ENCODE measurements around the gene PALD1. TPM values are rescaled to one million over a fixed set of nuclear protein-coding genes. Genes with fewer than 3 reads are reported as not detected.

The PALD1 gene
- total RNA-seq, 1 donor from 2014 or later: 5.2 TPM

GRCh38 chr10:70560511-70560941, 82.0 kb downstream of the PALD1 start:
- peak; percentile 79 for ATAC-seq
- intact Hi-C loops (cut with micrococcal nuclease): no loop called here
- DNase-seq: peak; percentile 61

GRCh38 chr10:70561070-70561469, 82.5 kb downstream of the PALD1 start:
- DNase-seq (peak; percentile 63), ATAC-seq (peak; percentile 4)
- intact Hi-C loops (cut with micrococcal nuclease): no loop called here

- intact Hi-C loops (cut with micrococcal nuclease): no loop called here
- DNase-seq: no peak
These were observed 83.0 kb downstream of the PALD1 start for GRCh38 chr10:70561558-70561957.

GRCh38 chr10:70562036-70562755, 83.6 kb downstream of the PALD1 start:
- intact Hi-C loops (cut with micrococcal nuclease): no loop called here
- ATAC-seq: no peak
- DNase-seq: no peak

More at GRCh38 chr10:70561558-70561957, 83.0 kb downstream of the PALD1 start:
- ATAC-seq: no peak

GRCh38 chr10:70563230-70563629, 84.7 kb downstream of the PALD1 start:
- DNase-seq (no peak), ATAC-seq (no peak)
- intact Hi-C loops (cut with micrococcal nuclease): no loop called here

- intact Hi-C loops (cut with micrococcal nuclease): no loop called here
- DNase-seq (no peak), ATAC-seq (no peak)
These were observed 85.7 kb downstream of the PALD1 start for GRCh38 chr10:70564113-70564725.

GRCh38 chr10:70564901-70565351, 86.4 kb downstream of the PALD1 start:
- ATAC-seq (no peak), DNase-seq (no peak)
- intact Hi-C loops (cut with micrococcal nuclease): no loop called here

- no peak for DNase-seq
- ATAC-seq: no peak
- intact Hi-C loops (cut with micrococcal nuclease): no loop called here
These were observed 87.3 kb downstream of the PALD1 start for GRCh38 chr10:70565556-70566514.

- ATAC-seq: no peak
- intact Hi-C loops (cut with micrococcal nuclease): no loop called here
- no peak for DNase-seq
These were observed 88.1 kb downstream of the PALD1 start for GRCh38 chr10:70566515-70567290.

GRCh38 chr10:70567603-70568002, 89.0 kb downstream of the PALD1 start:
- intact Hi-C loops (cut with micrococcal nuclease): no loop called here
- DNase-seq (no peak), ATAC-seq (no peak)

- ATAC-seq (no peak), DNase-seq (no peak)
- intact Hi-C loops (cut with micrococcal nuclease): no loop called here
These were observed 89.5 kb downstream of the PALD1 start for GRCh38 chr10:70568113-70568512.

- DNase-seq: no peak
- intact Hi-C loops (cut with micrococcal nuclease): no loop called here
These were observed 90.4 kb downstream of the PALD1 start for GRCh38 chr10:70568781-70569495.

GRCh38 chr10:70571236-70571635, 92.7 kb downstream of the PALD1 start:
- ATAC-seq (no peak), DNase-seq (no peak)
- intact Hi-C loops (cut with micrococcal nuclease): no loop called here

More at GRCh38 chr10:70568781-70569495, 90.4 kb downstream of the PALD1 start:
- ATAC-seq: no peak

GRCh38 chr10:70571636-70572439, 93.3 kb downstream of the PALD1 start:
- intact Hi-C loops (cut with micrococcal nuclease): no loop called here
- DNase-seq (no peak), ATAC-seq (no peak)

- ATAC-seq (no peak), DNase-seq (no peak)
- intact Hi-C loops (cut with micrococcal nuclease): no loop called here
These were observed 95.3 kb downstream of the PALD1 start for GRCh38 chr10:70573599-70574506.

GRCh38 chr10:70575486-70575873, 96.9 kb downstream of the PALD1 start:
- peak; percentile 60 for ATAC-seq
- intact Hi-C loops (cut with micrococcal nuclease): no loop called here
- DNase-seq: no peak
